GM21529 (cell line): Measurements from ENCODE around the gene DACT2.

Experiments
- ATAC-seq: cut with Tn5 transposase; IDR thresholded peaks from one replicate; pipeline ENCODE4 v1.9.1; 2021; ENCODE audit not compliant: unreplicated experiment

The DACT2 gene

GRCh38 chr6:168265827-168266815 lies 53.5 kb downstream of the DACT2 start:
- ATAC-seq, result no peak

- ATAC-seq, result no peak
These were observed 54.2 kb downstream of the DACT2 start for GRCh38 chr6:168265394-168265793.

GRCh38 chr6:168264593-168265335 lies 54.8 kb downstream of the DACT2 start:
- no peak for ATAC-seq

GRCh38 chr6:168263351-168263905 lies 56.1 kb downstream of the DACT2 start:
- ATAC-seq, result no peak

- no peak for ATAC-seq
These were observed 58.3 kb downstream of the DACT2 start for GRCh38 chr6:168261234-168261633.

GRCh38 chr6:168260420-168260987 lies 59.1 kb downstream of the DACT2 start:
- no peak for ATAC-seq

GRCh38 chr6:168258795-168259194 lies 60.8 kb downstream of the DACT2 start:
- ATAC-seq, result no peak

- no peak for ATAC-seq
These were observed 62.6 kb downstream of the DACT2 start for GRCh38 chr6:168256940-168257339.
